Lower lobe of right lung (tissue), 2 donors: ENCODE data around the gene THSD7A. TPM values are rescaled to one million over a fixed set of nuclear protein-coding genes. Genes with fewer than 3 reads are reported as not detected.

Experiments used
- ATAC-seq, 2 donors: fragments of 200-7000 bp; cut with Tn5 transposase; one replicate each; pipeline ENCODE4 v1.9.1; 2020 to 2022; ENCODE audit warnings: mild to moderate bottlenecking in 2 of 2, moderate library complexity in 2 of 2
- DNase-seq: peaks from one replicate; pipeline ENCODE4 v3.0.0-alpha.2; 2020
- H3K27ac ChIP-seq: fragments of 200-600 bp; one replicate; pipeline ENCODE4 v1.8.0; 2022
- H3K27me3 ChIP-seq: fragments of 200-600 bp; one replicate; pipeline ENCODE4 v1.8.0; 2022; ENCODE audit warnings: low read depth
- H3K36me3 ChIP-seq: fragments of 200-600 bp; one replicate; pipeline ENCODE4 v1.8.0; 2022; ENCODE audit warnings: mild to moderate bottlenecking
- H3K4me1 ChIP-seq: fragments of 200-600 bp; one replicate; pipeline ENCODE4 v1.8.0; 2022
- H3K4me3 ChIP-seq: fragments of 200-600 bp; one replicate; pipeline ENCODE4 v1.8.0; 2022; ENCODE audit warnings: mild to moderate bottlenecking
- H3K9me3 ChIP-seq: fragments of 200-600 bp; one replicate; pipeline ENCODE4 v1.8.0; 2022
- intact Hi-C: fragments of 100-400 bp; cut with DNase I; formaldehyde crosslinking; loops from one replicate; pipeline ENCODE4 v1.11.0; 2022
- total RNA-seq: library from RNA; stranded (reverse); fragmentation: NEBNext Ultra II Directional; extraction: Animal tissue kit (Norgen Biotek cat#: 25700); gene quantifications from one replicate; pipeline ENCODE4 v1.2.1, GENCODE V29; 2021
- TF ChIP-seq, protein P1 (sequence below): fragments of 200-600 bp; IDR thresholded peaks from one replicate; pipeline ENCODE4 v1.8.0; 2022; ENCODE audit warnings: antibody characterized with exemption, mild to moderate bottlenecking
- donor health status: DM: no; HTN: yes; CAD: no; lungs with severe emphysema.

Gene THSD7A
- total RNA-seq, 1 donor from 2014 or later, result 7.2 TPM

GRCh38 chr7:11330717-11331116, 501.3 kb downstream of the THSD7A start:
- no peak overlapping the region for H3K27ac ChIP-seq
- no peaks in the 10 kb centered on the region for H3K9me3 ChIP-seq
- ATAC-seq (no peak), DNase-seq (no peak)
- no peaks in the 10 kb centered on the region for H3K4me1 ChIP-seq
- TF ChIP-seq, protein P1, sequence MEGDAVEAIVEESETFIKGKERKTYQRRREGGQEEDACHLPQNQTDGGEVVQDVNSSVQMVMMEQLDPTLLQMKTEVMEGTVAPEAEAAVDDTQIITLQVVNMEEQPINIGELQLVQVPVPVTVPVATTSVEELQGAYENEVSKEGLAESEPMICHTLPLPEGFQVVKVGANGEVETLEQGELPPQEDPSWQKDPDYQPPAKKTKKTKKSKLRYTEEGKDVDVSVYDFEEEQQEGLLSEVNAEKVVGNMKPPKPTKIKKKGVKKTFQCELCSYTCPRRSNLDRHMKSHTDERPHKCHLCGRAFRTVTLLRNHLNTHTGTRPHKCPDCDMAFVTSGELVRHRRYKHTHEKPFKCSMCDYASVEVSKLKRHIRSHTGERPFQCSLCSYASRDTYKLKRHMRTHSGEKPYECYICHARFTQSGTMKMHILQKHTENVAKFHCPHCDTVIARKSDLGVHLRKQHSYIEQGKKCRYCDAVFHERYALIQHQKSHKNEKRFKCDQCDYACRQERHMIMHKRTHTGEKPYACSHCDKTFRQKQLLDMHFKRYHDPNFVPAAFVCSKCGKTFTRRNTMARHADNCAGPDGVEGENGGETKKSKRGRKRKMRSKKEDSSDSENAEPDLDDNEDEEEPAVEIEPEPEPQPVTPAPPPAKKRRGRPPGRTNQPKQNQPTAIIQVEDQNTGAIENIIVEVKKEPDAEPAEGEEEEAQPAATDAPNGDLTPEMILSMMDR, result no peak
- no peaks in the 10 kb centered on the region for H3K36me3 ChIP-seq
- H3K27me3 ChIP-seq, result no peaks in the 10 kb centered on the region
- no peak overlapping the region for H3K4me3 ChIP-seq
- intact Hi-C loops, result no loop called here

- ATAC-seq (no peak), DNase-seq (no peak)
- Histone ChIP-seq H3K36me3 (no peaks in the 10 kb centered on the region), H3K4me1 (no peaks in the 10 kb centered on the region), H3K27ac (no peak overlapping the region), H3K27me3 (no peaks in the 10 kb centered on the region), H3K9me3 (no peaks in the 10 kb centered on the region), H3K4me3 (no peak overlapping the region)
- intact Hi-C loops, result no loop called here
- TF ChIP-seq, protein P1, result no peak
These were observed 501.8 kb downstream of the THSD7A start for GRCh38 chr7:11330208-11330607.

DNA sequence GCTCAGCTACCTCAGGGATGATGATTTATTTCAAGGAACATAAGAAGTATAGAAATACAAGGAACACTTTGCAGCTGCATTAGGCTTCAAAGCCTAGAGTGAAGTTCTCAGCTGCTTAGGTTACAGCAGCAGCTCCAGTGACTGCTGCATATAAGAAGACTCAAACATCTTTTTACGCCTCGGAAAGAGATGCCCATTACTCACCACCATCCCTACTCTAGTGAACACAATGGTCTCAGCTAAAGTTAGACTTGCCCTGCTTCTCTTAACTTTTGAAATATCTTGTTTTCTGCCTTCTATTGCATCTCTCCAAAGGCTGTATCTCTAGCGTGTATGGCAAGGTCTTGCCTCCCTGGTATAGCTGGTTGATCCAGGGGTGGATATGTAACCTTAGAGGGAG, 502.4 kb downstream of the THSD7A start:
- ATAC-seq (no peak), DNase-seq (no peak)
- intact Hi-C loops, result no loop called here
- H3K9me3 ChIP-seq, result no peaks in the 10 kb centered on the region
- H3K27me3 ChIP-seq, result no peaks in the 10 kb centered on the region
- H3K27ac ChIP-seq, result no peak overlapping the region
- H3K4me3 ChIP-seq, result no peak overlapping the region
- TF ChIP-seq, protein P1, result no peak
- no peaks in the 10 kb centered on the region for H3K4me1 ChIP-seq
- no peaks in the 10 kb centered on the region for H3K36me3 ChIP-seq

- no peaks in the 10 kb centered on the region for H3K36me3 ChIP-seq
- H3K27ac ChIP-seq, result no peak overlapping the region
- no peaks in the 10 kb centered on the region for H3K27me3 ChIP-seq
- no peak overlapping the region for H3K4me3 ChIP-seq
- H3K4me1 ChIP-seq, result no peaks in the 10 kb centered on the region
- intact Hi-C loops, result no loop called here
- TF ChIP-seq, protein P1, result no peak
- H3K9me3 ChIP-seq, result no peaks in the 10 kb centered on the region
- ATAC-seq (no peak), DNase-seq (no peak)
These were observed 503.7 kb downstream of the THSD7A start for GRCh38 chr7:11328309-11328708.

DNA sequence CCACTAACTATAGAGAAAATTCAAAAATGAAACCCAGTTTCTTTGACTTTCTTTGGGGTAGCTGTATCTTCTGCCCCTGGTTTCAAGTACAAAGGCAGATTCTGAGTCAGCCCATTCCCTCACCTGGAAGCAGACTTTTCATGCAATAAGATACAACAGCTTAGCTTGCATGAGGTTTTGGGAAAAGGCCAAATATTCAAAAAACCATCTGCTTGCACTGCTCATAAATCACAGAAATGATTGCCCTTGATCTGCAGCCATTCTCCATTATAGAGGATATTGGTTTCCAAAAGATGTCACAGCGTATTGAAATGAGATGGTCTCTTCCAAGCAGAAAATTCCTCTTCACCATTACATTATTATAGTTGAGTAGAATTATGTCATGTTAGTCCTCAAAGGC, 504.4 kb downstream of the THSD7A start:
- Histone ChIP-seq H3K27me3 (no peaks in the 10 kb centered on the region), H3K4me3 (no peak overlapping the region), H3K36me3 (no peaks in the 10 kb centered on the region), H3K9me3 (no peaks in the 10 kb centered on the region), H3K4me1 (no peaks in the 10 kb centered on the region), H3K27ac (no peak overlapping the region)
- TF ChIP-seq, protein P1, result no peak
- DNase-seq (no peak), ATAC-seq (no peak)
- intact Hi-C loops, result no loop called here
